Stimulated activated naive CD8-positive, alpha-beta T cell treated with anti-CD3 and anti-CD28 coated beads, Interleukin-15, amount 100 ng/mL, for 72 hours (primary cell): Measurements from ENCODE around the gene ACTR3.
"Not testable (repeated sequence)": the region's sequence is repeated elsewhere in the genome, so short reads cannot be mapped to it uniquely, and the experiment has no call there.

ENCODE experiments used
- ATAC-seq: fragments of 150-1000 bp; cut with Tn5 transposase; 2 replicates; pipeline ENCODE4 v1.10.0; 2021; ENCODE audit warnings: mild to moderate bottlenecking, moderate library complexity
- DNase-seq, 2 donors: peaks; one replicate each; pipeline ENCODE4 v3.0.0; 2021 to 2022
- H3K27ac Mint-ChIP-seq, 2 donors: one replicate each; pipeline ENCODE4 v1.8.0; 2022; ENCODE audit warnings: mild to moderate bottlenecking in 2 of 2, mixed read lengths in 2 of 2, moderate library complexity in 2 of 2
- H3K27me3 Mint-ChIP-seq: one replicate; pipeline ENCODE4 v1.8.0; 2022; ENCODE audit warnings: mixed read lengths
- H3K4me1 Mint-ChIP-seq: one replicate; pipeline ENCODE4 v1.8.0; 2022; ENCODE audit warnings: mild to moderate bottlenecking, mixed read lengths
- H3K4me3 Mint-ChIP-seq, 2 donors: one replicate each; pipeline ENCODE4 v1.8.0; 2022; ENCODE audit warnings: mild to moderate bottlenecking in 2 of 2, mixed read lengths in 2 of 2, moderate library complexity in 1 of 2
- H3K9me3 Mint-ChIP-seq, 2 donors: one replicate each; pipeline ENCODE4 v1.8.0; 2022; ENCODE audit warnings: mixed read lengths in 2 of 2

ACTR3 gene

DNA sequence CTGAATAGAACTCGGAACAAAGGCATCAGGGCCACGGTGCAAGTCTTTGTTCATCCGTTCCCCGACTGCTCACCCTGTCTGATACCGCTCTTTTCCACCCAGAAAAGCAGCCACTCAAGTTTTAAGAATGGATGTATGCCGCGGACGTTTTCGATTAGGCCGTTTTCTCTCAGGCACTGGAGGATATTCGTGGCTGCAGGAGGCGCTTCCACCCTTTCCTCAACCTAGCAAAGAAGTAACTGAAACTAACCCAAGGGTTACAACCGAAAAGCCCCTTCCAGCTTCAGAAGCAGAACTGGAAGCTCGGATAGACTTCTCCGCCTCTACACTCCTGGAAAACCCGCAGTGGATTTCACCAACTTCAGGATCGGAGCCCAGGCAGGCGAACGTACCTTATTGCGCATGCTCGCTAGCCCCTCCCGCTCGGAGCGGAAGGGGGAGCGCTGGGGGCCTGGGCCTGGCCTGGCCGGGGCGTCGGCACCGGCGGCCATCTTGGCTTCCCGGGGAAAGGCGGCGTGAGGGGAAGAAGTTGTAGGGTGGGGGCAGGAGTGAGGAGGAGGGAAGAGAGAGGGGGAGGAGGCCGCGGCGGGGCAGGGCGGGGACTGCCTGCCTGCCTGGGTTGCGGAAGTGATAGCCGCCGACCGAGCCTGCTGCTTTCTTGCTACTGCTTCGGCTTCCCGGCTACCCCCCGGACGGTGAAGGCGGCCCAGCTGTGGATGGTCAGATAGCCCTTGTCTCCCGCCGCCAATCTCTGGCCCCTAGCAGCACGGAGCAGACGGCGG is at the start of gene ACTR3:
Gene ACTR3, plus strand, starts transcription at position 619 of the 782 bp plus-strand sequence. CDS start 191 bp downstream, outside the sequence.
- H3K27me3 Mint-ChIP-seq: no peaks in the 10 kb centered on the region
- peaks cover 75% of the 10 kb centered on the region for H3K4me1 Mint-ChIP-seq
- ATAC-seq (peak; percentile 84), DNase-seq (peak; percentile 99)
- H3K4me3 Mint-ChIP-seq: peak within 1 kb of the TSS; percentile 88 to 99
- no peaks in the 10 kb centered on the region for H3K9me3 Mint-ChIP-seq
- peak within 1 kb of the TSS; percentile 99 for H3K27ac Mint-ChIP-seq

DNA sequence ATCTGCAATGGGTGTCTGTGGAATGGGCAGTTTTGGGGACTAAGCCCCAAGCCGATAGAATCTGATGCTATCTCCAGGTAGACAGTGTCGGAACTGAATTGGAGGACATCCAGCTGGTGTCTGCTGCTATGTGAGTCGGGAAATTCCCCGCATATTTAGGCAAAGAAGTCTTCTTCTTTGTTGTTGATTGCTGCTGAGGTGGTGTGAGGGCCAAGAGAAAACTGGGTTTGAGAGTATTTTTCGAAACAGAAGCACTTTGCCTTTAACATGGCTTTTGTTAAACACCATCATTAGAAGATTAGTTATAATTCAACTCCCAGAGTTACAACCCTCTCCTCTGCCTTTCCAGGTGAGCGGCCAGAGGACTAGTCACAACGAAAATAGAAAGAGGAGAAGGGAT is 49.4 kb upstream of the ACTR3 start:
- DNase-seq: no peak
- Mint-ChIP-seq H3K27me3 (no peaks in the 10 kb centered on the region), H3K27ac (no peak overlapping the region), H3K4me1 (no peaks in the 10 kb centered on the region), H3K4me3 (no peak overlapping the region), H3K9me3 (peaks cover 0 to under 1% of the 10 kb centered on the region in 2 donors)
- ATAC-seq: no peak

DNA sequence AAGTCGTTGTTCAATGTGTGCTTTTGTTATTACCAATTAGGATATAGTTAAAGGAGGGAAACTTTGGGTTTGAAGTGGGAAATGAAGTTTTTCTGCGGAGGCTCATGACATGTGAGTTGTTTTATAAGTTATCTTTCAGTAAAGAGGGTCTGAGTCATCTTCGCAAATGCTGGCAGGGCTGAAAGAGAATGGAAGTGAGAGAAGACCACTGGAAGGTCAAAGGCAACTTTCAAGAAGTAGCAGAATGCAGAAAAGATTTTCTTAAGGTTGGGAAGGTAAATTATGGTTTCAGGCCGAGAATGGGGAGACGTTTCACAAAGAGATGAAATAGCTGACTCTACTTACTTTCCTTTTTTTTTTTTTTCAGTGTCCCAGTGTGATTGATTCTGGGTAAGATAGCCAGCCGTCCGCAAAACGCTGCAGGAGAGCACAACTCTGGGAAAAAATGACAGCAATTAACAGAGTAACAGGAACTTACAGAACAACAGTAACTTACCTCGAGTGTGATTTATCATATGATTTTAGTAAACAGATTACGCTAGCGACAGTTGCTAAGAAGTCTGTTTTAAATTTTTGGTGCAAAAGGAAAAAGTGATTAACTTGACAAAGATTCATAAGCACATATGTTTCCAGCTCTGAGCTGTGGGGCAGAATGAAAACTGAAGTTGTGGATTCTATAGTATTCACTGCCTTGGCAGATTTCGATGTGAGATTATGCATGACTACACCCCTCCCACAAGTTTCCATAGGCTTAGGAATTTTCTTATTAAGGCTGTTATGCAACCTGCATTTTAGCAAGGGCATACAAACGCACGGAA is 46.8 kb upstream of the ACTR3 start:
- no peaks in the 10 kb centered on the region for H3K27me3 Mint-ChIP-seq
- DNase-seq: no peak
- H3K9me3 Mint-ChIP-seq: peaks cover 12 to 13% of the 10 kb centered on the region in 2 donors
- no peak overlapping the region for H3K27ac Mint-ChIP-seq
- H3K4me1 Mint-ChIP-seq: no peaks in the 10 kb centered on the region
- H3K4me3 Mint-ChIP-seq: no peak overlapping the region
- ATAC-seq: no peak

DNA sequence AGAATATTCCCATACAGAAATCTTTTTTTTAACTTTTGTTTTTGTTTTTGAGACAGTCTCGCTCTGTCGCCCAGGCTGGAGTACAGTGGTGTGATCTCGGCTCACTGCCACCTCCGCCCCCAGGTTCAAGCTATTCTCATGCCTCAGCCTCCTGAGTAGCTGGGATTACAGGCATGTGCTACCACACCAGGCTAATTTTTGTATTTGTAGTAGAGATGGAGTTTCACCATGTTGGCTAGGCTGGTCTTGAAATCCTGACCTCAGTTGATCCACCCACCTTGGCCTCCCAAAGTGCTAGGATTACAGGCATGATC is 46.2 kb upstream of the ACTR3 start:
- ATAC-seq, H3K27me3 Mint-ChIP-seq, H3K4me1 Mint-ChIP-seq, H3K27ac Mint-ChIP-seq, DNase-seq, H3K4me3 Mint-ChIP-seq: not testable (repeated sequence)
- peaks cover 12 to 13% of the 10 kb centered on the region in 2 donors for H3K9me3 Mint-ChIP-seq

DNA sequence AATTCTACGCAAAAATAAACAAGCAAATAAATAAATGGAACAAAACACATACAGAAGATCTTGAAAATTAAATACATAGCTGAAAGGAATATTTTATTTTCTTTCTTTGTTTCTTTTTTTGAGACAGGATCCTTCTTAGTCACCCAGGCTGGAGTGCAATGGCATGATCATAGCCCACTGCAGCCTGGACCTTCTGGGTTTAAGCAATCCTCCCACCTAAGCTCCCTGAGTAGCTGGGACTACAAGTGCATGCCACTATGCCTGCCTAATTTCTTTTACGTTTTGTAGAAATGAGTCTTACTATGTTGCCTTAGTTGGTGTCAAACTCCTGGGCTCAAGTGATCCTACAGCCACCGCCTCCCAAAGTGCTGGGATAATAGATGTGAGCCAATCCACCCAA is 44.6 kb upstream of the ACTR3 start:
- Mint-ChIP-seq H3K9me3 (peaks cover 12 to 13% of the 10 kb centered on the region in 2 donors), H3K27me3 (no peaks in the 10 kb centered on the region), H3K4me1 (peaks cover 7% of the 10 kb centered on the region), H3K4me3 (no peak overlapping the region), H3K27ac (no peak overlapping the region)
- DNase-seq (no peak), ATAC-seq (no peak)

DNA sequence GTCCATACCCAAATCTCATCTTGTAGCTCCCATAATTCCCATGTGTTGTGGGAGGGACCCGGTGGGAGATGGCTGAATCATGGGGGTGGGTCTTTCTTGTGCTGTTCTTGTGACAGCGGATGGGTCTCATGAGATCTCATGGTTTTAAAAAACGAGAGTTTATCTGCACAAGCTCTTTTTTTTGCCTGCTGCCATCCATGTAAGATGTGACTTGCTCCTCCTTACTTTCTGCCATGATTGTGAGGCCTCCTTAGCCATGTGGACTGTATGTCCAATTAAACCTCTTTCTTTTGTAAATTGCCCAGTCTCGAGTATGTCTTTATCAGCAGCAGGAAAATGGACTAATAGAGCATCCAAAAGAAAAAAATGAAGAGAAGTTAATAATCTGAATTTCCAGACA is 44.1 kb upstream of the ACTR3 start:
- H3K4me3 Mint-ChIP-seq, DNase-seq, H3K27ac Mint-ChIP-seq, H3K27me3 Mint-ChIP-seq, ATAC-seq, H3K4me1 Mint-ChIP-seq: not testable (repeated sequence)
- peaks cover 12 to 13% of the 10 kb centered on the region in 2 donors for H3K9me3 Mint-ChIP-seq

DNA sequence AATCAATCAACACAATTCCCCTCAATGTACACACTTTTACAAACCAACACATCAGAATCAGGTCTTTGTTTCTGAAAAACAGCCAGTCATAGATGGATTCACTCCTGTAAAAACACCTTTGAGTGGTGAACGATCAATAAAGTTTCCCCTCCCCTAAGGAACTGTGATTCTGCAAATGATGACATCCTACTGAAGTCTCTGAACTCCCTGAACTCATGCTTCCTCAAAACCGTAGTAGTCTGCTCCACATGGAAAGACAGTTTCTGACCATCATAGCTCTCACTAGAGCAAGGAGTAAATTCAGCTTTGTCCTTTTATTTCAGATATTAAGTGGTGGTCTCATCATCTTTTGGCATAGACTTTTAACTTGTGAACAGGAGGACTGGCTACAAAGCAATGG is 43.5 kb upstream of the ACTR3 start:
- H3K27ac Mint-ChIP-seq: no peak overlapping the region
- peaks cover 12 to 13% of the 10 kb centered on the region in 2 donors for H3K9me3 Mint-ChIP-seq
- no peak overlapping the region for H3K4me3 Mint-ChIP-seq
- H3K4me1 Mint-ChIP-seq: peaks cover 7% of the 10 kb centered on the region
- DNase-seq: no peak
- no peaks in the 10 kb centered on the region for H3K27me3 Mint-ChIP-seq
- ATAC-seq: no peak

DNA sequence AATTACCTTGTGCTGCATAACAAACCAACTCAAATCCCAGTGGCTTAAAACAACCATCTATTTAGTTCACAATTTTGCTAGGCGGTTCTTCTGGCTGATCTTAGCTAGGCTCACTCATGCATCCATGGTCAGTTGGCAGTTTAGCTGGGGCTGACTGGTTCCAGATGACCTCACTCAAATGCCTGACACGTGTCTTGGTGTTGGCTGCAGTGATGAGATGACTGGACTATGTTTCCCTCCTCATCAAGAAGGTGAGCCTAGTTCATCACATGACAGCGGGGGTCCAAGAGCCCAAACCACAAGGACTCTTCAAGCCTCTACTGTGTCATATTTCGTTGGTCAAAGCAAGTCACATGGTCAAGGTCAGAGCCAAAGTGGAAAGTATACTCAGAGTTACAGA is 42.7 kb upstream of the ACTR3 start:
- ATAC-seq: no peak
- no peak for DNase-seq
- no peak overlapping the region for H3K4me3 Mint-ChIP-seq
- peaks cover 12 to 13% of the 10 kb centered on the region in 2 donors for H3K9me3 Mint-ChIP-seq
- no peak overlapping the region for H3K27ac Mint-ChIP-seq
- peaks cover 7% of the 10 kb centered on the region for H3K4me1 Mint-ChIP-seq
- no peaks in the 10 kb centered on the region for H3K27me3 Mint-ChIP-seq

DNA sequence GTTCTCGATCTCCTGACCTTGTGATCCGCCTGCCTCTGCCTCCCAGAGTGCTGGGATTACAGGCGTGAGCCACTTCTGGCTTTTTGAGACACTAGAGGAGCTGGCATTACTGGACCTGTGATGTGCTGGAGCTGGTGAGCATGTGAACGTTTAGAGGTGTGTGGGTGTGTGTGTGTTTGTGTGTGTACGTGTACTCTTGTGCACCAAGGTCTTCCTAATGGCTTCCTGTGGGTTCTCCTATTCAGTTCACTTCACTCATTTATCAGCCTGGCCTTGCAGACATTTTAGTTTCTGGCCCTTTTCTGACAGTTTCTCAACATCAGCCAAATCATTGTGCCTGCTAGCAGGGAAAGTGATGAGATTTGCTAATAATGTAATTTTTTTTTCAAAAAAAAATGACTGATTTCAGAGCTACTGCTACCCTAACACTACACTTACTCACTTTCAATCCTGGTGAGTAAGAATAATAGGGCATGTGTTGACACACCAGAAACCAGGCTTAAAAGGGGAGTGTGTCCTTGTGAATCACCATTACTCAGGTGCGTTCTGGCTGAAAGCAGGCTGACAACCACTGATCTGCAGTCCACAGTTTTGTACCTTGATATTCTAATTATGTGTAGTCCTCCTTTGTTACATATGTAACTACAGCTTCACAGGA is 41.0 kb upstream of the ACTR3 start:
- H3K4me3 Mint-ChIP-seq: peak overlapping the region in 1 of 2 donors; percentile 24
- peak; percentile 2 to 55 for DNase-seq
- peaks cover 12 to 13% of the 10 kb centered on the region in 2 donors for H3K9me3 Mint-ChIP-seq
- H3K4me1 Mint-ChIP-seq: peaks cover 7% of the 10 kb centered on the region
- H3K27ac Mint-ChIP-seq: peak overlapping the region in 1 of 2 donors; percentile 27
- peak; percentile 100 for ATAC-seq
- no peaks in the 10 kb centered on the region for H3K27me3 Mint-ChIP-seq

DNA sequence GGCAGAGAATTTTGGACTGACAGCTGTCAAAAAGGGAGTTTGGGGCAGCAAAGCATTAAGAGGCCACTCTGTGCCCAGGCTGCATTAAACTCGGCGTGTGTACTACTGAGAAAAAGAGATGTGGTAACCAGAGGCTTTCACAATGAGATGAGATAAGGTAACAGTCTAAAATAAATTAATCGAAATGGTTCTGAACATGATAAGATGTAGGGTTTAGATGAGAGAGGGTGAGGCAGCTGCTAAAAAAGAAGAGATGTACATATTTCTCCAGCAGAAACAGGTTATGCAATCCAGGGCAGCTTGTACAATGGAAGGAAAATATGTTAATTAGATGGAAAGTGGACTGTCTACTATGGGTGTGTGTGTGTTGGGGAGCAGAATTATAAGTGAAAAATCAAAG is 39.2 kb upstream of the ACTR3 start:
- no peaks in the 10 kb centered on the region for H3K27me3 Mint-ChIP-seq
- no peak overlapping the region for H3K4me3 Mint-ChIP-seq
- no peak overlapping the region for H3K27ac Mint-ChIP-seq
- ATAC-seq: no peak
- peaks cover 10 to 12% of the 10 kb centered on the region in 2 donors for H3K9me3 Mint-ChIP-seq
- H3K4me1 Mint-ChIP-seq: peaks cover 7% of the 10 kb centered on the region
- DNase-seq: no peak

DNA sequence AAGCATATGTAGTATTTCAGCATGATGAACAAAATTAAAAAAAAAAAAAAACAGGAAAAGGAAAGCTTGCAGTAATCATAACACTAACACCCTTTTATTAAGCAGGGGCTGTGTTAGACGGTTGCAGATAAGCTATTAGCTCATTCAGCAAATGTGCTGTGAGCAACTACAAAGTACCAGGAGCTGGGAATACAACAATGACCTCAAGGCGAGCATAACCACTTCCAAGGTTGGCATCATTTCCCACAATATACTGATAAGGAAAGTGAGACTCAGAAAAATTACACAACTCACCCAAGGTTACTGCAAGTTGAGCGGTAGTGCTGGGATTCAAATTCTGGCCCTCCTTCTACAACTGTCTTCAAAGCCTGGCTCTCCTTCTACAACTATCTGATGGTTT is 38.2 kb upstream of the ACTR3 start:
- no peak for DNase-seq
- no peak overlapping the region for H3K27ac Mint-ChIP-seq
- no peak overlapping the region for H3K4me3 Mint-ChIP-seq
- H3K9me3 Mint-ChIP-seq: peaks cover under 1 to 3% of the 10 kb centered on the region in 2 donors
- no peaks in the 10 kb centered on the region for H3K27me3 Mint-ChIP-seq
- no peak for ATAC-seq
- peaks cover 7% of the 10 kb centered on the region for H3K4me1 Mint-ChIP-seq

DNA sequence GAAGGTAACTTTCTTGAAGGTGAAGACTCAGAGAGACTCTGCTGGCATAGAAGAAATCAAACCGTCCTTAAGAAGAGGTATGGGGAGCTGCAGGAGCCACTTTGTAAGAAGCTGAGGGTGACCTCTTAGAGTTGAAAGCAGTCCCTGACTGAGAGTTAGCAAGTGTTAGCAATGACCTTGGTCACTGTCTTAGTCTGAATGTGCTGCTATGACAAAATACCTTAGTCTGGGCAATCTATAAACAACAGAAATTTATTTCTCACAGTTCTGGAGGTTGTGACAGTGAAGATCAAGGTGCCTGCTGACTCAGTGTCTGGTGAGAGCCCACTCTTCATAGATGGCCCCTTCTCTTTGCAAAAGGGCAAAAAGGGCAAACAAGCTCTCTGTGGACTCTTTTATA is 35.7 kb upstream of the ACTR3 start:
- Mint-ChIP-seq H3K4me3 (no peak overlapping the region), H3K4me1 (no peaks in the 10 kb centered on the region), H3K27me3 (no peaks in the 10 kb centered on the region), H3K27ac (no peak overlapping the region), H3K9me3 (no peaks in the 10 kb centered on the region)
- ATAC-seq (no peak), DNase-seq (no peak)

DNA sequence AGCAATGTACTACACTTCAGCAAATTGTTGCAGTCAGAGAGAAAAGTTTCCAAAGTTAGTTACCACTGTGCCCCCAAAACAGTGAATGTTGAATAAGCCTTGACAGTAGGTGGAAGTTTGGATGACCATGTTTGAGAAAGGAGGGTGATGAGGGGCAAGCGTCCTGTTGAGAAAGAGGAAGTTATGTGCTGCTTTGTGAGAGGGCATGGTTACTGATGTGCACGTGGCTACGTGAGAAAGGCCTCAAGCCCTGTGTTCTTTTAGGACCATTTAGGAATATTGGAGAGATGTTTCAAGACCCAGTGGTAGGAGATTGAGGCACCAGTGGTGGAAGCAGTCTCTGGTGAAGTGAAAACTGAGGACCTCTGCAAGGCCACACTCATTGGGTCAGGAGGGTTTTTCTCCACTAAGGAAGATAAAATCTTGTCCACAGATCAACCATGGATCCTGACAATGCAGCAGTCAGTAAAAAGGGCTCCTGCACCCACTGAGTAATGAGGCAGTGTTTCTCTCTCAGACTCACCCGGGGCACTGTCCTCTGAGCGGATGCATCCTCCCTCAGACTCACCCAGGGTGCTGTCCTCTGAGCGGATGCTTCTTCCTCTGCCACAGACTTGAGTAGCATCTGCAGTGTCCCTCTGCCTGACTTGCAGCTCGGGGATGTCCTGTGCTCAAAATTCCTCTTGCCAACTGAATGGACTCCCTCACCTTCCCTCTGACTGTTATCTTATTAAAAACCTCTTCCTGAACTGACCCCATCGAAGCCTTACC is 34.7 kb upstream of the ACTR3 start:
- DNase-seq: no peak
- ATAC-seq: no peak
- Mint-ChIP-seq H3K27me3 (no peaks in the 10 kb centered on the region), H3K4me3 (no peak overlapping the region), H3K9me3 (no peaks in the 10 kb centered on the region), H3K4me1 (no peaks in the 10 kb centered on the region), H3K27ac (peak overlapping the region in 1 of 2 donors; percentile 4)

DNA sequence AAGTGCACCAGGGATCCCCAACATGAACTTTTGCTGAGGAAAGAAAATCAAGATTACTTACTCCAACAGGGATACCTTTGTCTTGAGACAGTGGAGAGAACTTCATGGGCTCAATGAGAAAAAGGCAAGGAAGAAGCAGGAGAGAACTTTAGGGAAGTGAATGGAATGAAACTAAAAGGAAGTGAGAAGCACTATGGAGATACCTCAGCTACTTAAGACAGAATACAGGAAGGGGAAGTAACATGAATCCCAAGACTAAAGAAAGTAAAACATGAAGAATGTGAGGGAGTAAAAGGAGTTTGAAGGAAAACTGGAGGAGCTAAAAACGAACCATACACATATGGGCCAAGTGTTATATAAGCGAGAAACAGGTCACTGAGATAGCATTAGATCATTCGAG is 32.4 kb upstream of the ACTR3 start:
- Mint-ChIP-seq H3K27ac (no peak overlapping the region), H3K4me3 (no peak overlapping the region), H3K9me3 (no peaks in the 10 kb centered on the region), H3K4me1 (no peaks in the 10 kb centered on the region), H3K27me3 (no peaks in the 10 kb centered on the region)
- DNase-seq (no peak), ATAC-seq (no peak)

DNA sequence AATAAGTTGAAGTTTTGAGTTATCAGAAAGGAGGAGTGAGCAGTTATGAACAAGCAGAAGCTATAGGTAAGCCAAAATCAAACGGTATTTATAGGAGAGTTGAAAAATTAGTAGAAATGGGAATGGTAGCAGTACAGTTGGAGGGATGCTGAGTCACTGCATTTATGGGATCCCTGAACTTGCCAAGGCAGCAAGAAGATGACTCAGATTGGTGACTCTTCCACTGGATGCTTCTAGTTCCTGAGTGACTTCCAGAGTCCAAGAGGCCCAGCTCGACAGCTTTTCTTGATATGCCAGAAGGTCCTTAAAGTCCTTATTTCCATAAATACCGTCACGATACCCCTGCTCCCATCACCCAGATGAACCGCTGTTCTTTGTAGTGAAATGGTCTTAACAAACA is 31.1 kb upstream of the ACTR3 start:
- H3K9me3 Mint-ChIP-seq: no peaks in the 10 kb centered on the region
- no peaks in the 10 kb centered on the region for H3K27me3 Mint-ChIP-seq
- no peaks in the 10 kb centered on the region for H3K4me1 Mint-ChIP-seq
- no peak overlapping the region for H3K27ac Mint-ChIP-seq
- H3K4me3 Mint-ChIP-seq: no peak overlapping the region
- DNase-seq (no peak), ATAC-seq (no peak)
